Cardiac fibroblast (primary cell): ENCODE data around the gene GLDC.
"Not testable (repeated sequence)": the region's sequence is repeated elsewhere in the genome, so short reads cannot be mapped to it uniquely, and the experiment has no call there.

Experiments
- DNase-seq, 2 donors: peaks; one replicate each; pipeline versions ENCODE4 v3.0.0 to v3.0.0-alpha.2; 2010; ENCODE audit warnings: low read depth in 2 of 2
- H3K4me3 ChIP-seq, 2 donors: replicated peaks in 1 of 2; 1 replicate in 1 of 2; 2 replicates in 1 of 2; pipeline ENCODE4 v1.5.1; 2011; ENCODE audit warnings: low read depth in 2 of 2, low read length in 2 of 2, mild to moderate bottlenecking in 2 of 2, moderate library complexity in 1 of 2
- TF ChIP-seq, protein P1 (sequence below): IDR thresholded peaks from one replicate; pipeline ENCODE4 v1.5.1; 2011; ENCODE audit warnings: low read depth, mild to moderate bottlenecking, low read length, inconsistent platforms

GLDC gene

DNA sequence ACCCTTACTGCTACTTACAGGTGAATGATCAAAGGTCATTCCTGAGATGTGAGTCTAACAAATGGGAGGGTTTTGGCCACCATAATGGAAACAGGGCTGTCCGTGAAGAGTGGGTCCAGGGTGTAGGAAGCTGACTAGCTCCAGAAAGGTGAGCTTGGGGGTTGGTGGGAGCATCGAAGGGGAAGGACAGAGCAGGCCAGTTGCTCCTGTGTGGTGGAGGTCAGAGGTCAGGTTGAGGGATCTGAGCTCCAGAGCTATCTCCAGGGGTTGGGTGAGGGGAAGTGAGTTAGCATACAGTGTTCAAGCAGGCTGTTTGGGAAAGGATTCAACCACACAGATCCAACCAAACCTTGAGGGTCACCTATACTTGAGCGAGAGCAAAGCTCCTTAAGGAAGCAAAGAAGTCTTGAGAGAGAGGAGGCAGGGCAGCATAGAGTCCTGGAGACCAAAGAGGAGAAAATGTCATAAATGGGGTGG lies 18.7 kb upstream of the GLDC start:
- DNase-seq = no peak
- no peak overlapping the region for H3K4me3 ChIP-seq
- TF ChIP-seq, protein P1, sequence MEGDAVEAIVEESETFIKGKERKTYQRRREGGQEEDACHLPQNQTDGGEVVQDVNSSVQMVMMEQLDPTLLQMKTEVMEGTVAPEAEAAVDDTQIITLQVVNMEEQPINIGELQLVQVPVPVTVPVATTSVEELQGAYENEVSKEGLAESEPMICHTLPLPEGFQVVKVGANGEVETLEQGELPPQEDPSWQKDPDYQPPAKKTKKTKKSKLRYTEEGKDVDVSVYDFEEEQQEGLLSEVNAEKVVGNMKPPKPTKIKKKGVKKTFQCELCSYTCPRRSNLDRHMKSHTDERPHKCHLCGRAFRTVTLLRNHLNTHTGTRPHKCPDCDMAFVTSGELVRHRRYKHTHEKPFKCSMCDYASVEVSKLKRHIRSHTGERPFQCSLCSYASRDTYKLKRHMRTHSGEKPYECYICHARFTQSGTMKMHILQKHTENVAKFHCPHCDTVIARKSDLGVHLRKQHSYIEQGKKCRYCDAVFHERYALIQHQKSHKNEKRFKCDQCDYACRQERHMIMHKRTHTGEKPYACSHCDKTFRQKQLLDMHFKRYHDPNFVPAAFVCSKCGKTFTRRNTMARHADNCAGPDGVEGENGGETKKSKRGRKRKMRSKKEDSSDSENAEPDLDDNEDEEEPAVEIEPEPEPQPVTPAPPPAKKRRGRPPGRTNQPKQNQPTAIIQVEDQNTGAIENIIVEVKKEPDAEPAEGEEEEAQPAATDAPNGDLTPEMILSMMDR = no peak

DNA sequence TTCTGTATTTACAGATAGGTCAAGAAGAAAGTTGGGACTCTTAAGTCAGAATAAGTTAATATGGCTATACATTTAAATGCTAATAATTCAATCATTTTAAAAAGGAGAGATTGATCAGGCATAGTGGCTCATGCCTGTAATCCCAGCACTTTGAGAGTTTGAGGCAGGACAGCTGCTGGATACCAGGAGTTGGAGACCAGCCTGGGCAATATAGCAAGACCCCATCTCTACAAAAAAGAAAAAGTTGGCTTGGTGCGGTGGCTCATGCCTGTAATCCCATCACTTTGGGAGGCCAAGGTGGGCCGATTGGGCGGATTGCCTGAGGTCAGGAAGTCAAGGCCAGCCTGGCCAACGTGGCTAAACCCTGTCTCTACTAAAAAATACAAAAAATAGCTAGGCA lies 15.0 kb upstream of the GLDC start:
- TF ChIP-seq, protein P1 = no peak
- no peak for DNase-seq
- no peak overlapping the region for H3K4me3 ChIP-seq

DNA sequence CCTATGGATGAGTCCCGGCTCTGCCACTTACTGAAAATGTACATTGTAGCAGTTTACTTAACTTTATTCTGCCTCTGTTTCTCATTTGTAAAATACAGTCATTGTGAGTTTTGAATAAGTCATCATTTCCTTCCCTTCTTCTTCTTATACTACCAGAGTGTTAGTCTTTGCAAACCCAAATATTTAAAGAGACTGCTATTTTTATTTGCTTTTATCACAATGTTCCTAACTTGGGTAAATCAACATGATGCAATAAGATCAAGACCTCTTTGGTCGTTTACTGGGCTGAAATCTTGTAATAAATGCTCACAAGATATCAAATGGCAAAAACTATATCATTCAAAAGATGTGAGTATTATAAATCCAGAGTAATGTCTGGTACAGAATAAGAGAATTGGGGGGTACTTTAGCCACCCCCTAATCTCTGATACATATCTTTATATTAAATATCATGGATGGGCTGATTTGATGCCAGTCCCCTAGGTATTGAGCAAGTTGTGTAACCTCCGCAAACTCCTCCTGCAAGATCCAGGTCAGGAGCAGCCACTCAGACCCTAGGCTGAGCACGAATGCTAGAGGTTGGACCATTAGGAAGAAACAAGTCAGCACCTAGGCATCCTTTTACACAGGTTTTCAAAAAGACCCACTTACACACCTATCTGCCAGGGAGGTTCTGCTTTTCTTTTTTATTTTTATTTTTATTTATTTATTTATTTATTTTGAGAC lies 13.3 kb upstream of the GLDC start:
- H3K4me3 ChIP-seq = no peak overlapping the region
- TF ChIP-seq, protein P1 = no peak
- DNase-seq = no peak

DNA sequence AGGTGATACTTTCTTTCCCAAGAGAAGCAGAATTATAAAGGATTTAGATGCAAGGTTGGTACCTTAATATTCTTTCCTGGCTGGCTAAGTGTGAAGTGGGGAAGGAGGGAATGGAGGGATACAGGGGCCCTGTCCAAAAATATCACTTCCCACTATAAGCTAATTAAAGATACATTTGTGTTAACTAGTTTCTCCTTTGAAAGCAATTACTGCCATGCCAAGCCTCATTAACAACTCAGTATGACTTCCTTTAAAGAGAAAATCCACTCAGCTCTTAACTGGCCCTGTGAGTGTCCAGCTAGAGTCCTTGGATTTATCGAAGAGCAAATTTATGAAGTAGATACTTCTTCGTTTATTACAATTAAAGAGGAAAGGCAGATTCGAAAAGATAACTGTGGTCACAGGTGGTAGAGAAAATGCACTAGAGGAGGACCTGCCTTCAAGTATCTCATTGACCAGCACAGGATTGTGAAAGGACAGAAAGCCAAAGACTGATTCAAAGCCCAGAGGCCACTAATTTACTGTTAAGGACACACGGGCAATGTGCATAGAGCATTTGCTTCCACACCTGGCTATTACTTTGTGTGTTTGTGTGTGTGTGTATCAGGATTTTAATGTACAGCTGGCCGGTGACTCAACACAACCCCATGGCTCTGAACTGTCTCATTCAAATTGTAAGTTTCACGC lies 11.2 kb upstream of the GLDC start:
- no peak overlapping the region for H3K4me3 ChIP-seq
- DNase-seq = no peak
- TF ChIP-seq, protein P1 = no peak

DNA sequence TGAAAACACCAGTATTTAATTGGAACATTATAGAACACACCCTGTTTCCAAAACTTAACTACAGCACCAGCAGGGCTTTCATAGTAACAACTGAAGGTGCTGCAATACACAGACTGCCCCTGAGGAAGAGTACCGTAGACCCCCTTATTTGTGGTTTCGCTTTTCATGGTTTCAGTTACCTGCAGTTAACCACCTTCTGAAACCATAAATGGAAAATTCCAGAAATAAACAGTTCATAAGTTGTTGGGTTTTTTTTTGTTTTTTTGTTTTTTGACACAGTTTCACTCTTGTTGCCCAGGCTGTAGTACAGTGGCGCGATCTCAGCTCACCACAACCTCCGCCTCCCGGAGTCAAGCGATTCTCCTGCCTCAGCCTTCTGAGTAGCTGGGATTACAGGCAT lies 9.5 kb upstream of the GLDC start:
- TF ChIP-seq, protein P1 = no peak
- no peak for DNase-seq

DNA sequence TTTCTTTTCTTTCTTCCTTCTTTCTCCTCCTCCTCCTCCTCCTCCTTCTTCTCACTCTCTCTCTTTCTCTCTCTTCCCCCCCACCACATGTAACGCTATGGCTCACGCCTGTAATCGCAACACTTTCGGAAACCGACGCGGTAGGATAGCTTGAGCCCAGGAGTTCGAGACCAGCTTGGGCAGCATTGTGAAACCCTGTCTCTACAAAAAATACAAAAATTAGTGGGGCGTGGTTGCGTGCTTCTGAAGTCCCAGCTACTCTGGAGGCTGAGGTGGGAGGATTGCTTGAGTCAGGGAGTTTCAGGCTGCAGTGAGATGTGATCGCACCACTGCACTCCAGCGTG lies 736 bp upstream of the GLDC start:
- TF ChIP-seq, protein P1 = no peak
- no peak for DNase-seq
- no peak overlapping the region for H3K4me3 ChIP-seq

More for the DNA sequence above, 9.5 kb upstream of the GLDC start:
- H3K4me3 ChIP-seq = no peak overlapping the region

DNA sequence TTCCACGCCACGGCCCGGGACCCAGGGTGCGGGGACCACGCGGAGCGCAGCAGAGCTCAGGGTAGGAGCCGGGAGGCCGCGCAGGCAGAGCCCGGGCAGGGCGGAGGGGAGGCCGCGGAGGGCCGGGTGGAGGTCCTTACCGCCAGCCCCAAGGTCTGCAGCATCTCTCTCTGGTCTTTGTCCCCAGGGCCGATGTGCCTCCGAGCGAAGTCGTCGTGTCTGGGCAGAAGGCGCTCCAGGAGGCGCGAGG lies 499 bp downstream of the GLDC start:
- H3K4me3 ChIP-seq, DNase-seq: not testable (repeated sequence)
